HG03064 (cell line): Measurements from ENCODE around the gene RPS17.
"Not testable (repeated sequence)": the region's sequence is repeated elsewhere in the genome, so short reads cannot be mapped to it uniquely, and the experiment has no call there.

ENCODE experiments used
- ATAC-seq: cut with Tn5 transposase; IDR thresholded peaks from one replicate; pipeline ENCODE4 v1.9.1; 2021; ENCODE audit warnings: low read depth; ENCODE audit not compliant: unreplicated experiment

Gene RPS17

GRCh38 chr15:82530606-82531379 lies 9.5 kb downstream of the RPS17 start:
- peak; percentile 70 for ATAC-seq

- no peak for ATAC-seq
Measured at GRCh38 chr15:82530006-82530405, 10.3 kb downstream of the RPS17 start.

GRCh38 chr15:82513587-82513986 lies 26.7 kb downstream of the RPS17 start:
- not testable (repeated sequence) for ATAC-seq

- not testable (repeated sequence) for ATAC-seq
Measured at GRCh38 chr15:82507693-82508092, 32.6 kb downstream of the RPS17 start.

- not testable (repeated sequence) for ATAC-seq
Measured at GRCh38 chr15:82507087-82507486, 33.2 kb downstream of the RPS17 start.

GRCh38 chr15:82505842-82506241 lies 34.4 kb downstream of the RPS17 start:
- not testable (repeated sequence) for ATAC-seq

GRCh38 chr15:82504074-82504473 lies 36.2 kb downstream of the RPS17 start:
- ATAC-seq = not testable (repeated sequence)

- ATAC-seq = not testable (repeated sequence)
Measured at GRCh38 chr15:82502700-82503339, 37.4 kb downstream of the RPS17 start.

GRCh38 chr15:82500772-82501171 lies 39.5 kb downstream of the RPS17 start:
- ATAC-seq = not testable (repeated sequence)

GRCh38 chr15:82497978-82498377 lies 42.3 kb downstream of the RPS17 start:
- not testable (repeated sequence) for ATAC-seq

- ATAC-seq = not testable (repeated sequence)
Measured at GRCh38 chr15:82488250-82488649, 52.0 kb downstream of the RPS17 start.

GRCh38 chr15:82487045-82487444 lies 53.2 kb downstream of the RPS17 start:
- not testable (repeated sequence) for ATAC-seq
